Gastrocnemius medialis (tissue), 4 donors: ENCODE data around the gene FOXO6.

Source experiments
- CTCF ChIP-seq, 5 experiments: fragments of 450-650 bp in 3 of 5; fragments of 200-600 bp in 2 of 5; sonication (generic) in 2 of 5; IDR thresholded peaks in 4 of 5; conservative IDR thresholded peaks in 1 of 5; 1 replicate in 4 of 5; 2 replicates in 1 of 5; pipeline ENCODE4 v1.5.1; 2016 to 2019; ENCODE audit warnings: antibody characterized with exemption in 5 of 5, mild to moderate bottlenecking in 3 of 5, moderate library complexity in 3 of 5
- POLR2A ChIP-seq, 2 donors: fragments of 450-650 bp; IDR thresholded peaks; one replicate each; pipeline ENCODE4 v1.6.1; 2017; ENCODE audit warnings: antibody characterized with exemption in 2 of 2, mild to moderate bottlenecking in 2 of 2, moderate library complexity in 2 of 2

- TF ChIP-seq CTCF (IDR thresholded peaks at IDR 0.05 in 4 of 5, conservative IDR thresholded peaks at IDR 0.05 in 1 of 5) (no peak), POLR2A (IDR thresholded peaks at IDR 0.05) (no peak)
These were observed 35.8 kb downstream of the FOXO6 start for GRCh38 chr1:41397020-41397419.
